Stimulated activated naive CD8-positive, alpha-beta T cell treated with anti-CD3 and anti-CD28 coated beads, Interleukin-15, amount 100 ng/mL, for 72 hours (primary cell): ENCODE data around the gene SLCO3A1.
A peak's percentile ranks its signal among the peaks of the same experiment; 100 is the strongest.

ENCODE experiments used
- ATAC-seq: fragments of 150-1000 bp; cut with Tn5 transposase; 2 replicates; pipeline ENCODE4 v1.10.0; 2021; ENCODE audit warnings: mild to moderate bottlenecking, moderate library complexity
- DNase-seq, 2 donors: peaks; one replicate each; pipeline ENCODE4 v3.0.0; 2021 to 2022
- H3K27ac Mint-ChIP-seq, 2 donors: one replicate each; pipeline ENCODE4 v1.8.0; 2022; ENCODE audit warnings: mild to moderate bottlenecking in 2 of 2, mixed read lengths in 2 of 2, moderate library complexity in 2 of 2
- H3K27me3 Mint-ChIP-seq: one replicate; pipeline ENCODE4 v1.8.0; 2022; ENCODE audit warnings: mixed read lengths
- H3K4me1 Mint-ChIP-seq: one replicate; pipeline ENCODE4 v1.8.0; 2022; ENCODE audit warnings: mild to moderate bottlenecking, mixed read lengths
- H3K4me3 Mint-ChIP-seq, 2 donors: one replicate each; pipeline ENCODE4 v1.8.0; 2022; ENCODE audit warnings: mild to moderate bottlenecking in 2 of 2, mixed read lengths in 2 of 2, moderate library complexity in 1 of 2
- H3K9me3 Mint-ChIP-seq, 2 donors: one replicate each; pipeline ENCODE4 v1.8.0; 2022; ENCODE audit warnings: mixed read lengths in 2 of 2

The SLCO3A1 gene

DNA sequence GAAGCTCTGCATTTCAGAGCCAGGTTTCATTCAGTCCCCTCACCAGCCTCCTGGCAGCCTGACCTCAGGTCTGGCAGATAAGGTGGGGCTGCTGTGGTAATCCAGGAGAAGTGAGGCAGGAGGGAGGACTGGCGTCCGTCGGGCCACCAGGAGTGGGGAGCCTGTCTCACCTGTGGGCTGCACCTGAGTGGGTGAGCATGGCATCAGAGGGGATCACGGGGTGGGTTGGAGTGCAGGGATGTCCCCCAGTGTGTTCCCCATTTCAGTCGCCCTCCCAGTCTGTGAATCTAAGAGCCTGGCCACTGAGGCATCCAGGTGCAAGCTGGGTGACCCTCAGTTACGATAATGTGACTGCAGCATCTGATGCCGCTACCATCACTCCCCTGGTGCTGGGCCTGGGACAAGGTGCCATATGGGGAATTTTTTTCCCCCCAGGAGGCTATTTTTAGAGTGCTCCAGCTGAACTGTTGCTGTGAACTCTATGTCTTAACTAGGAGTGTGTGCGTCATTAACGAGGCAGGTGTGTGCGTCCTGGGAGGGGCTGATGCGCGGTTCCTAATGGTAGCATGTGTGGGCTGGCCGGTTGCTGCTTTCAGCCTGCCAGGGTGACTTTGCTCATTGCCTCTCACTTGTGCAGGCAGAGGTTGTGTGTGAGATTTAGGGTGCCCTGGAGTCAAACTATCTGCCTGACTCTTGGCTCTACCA lies 165.2 kb downstream of the SLCO3A1 start:
- H3K4me3 Mint-ChIP-seq: no peak overlapping the region
- DNase-seq (no peak), ATAC-seq (no peak)
- peaks cover 16% of the 10 kb centered on the region for H3K4me1 Mint-ChIP-seq
- H3K27me3 Mint-ChIP-seq: no peaks in the 10 kb centered on the region
- H3K9me3 Mint-ChIP-seq: no peaks in the 10 kb centered on the region
- no peak overlapping the region for H3K27ac Mint-ChIP-seq

DNA sequence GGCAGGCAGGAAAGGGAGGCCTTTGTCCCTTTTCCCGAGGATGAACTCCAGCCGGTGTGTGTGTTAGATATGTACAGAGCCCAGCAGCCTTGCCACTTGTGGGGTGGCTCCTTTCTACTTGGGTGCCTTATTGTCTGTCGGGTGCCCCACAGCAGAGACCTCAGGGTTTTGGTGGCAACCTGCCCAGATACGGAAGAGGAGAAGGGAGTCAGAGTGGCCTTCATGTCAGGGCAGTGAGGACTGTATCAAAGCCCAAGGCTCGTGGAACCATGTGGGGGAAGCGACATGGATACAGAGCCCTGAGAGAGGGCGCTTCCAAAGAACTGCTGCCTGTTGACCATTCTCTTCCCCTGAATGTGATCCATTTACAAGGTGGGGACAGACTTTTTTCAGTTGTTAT lies 166.2 kb downstream of the SLCO3A1 start:
- Mint-ChIP-seq H3K4me3 (no peak overlapping the region), H3K4me1 (peaks cover 7% of the 10 kb centered on the region), H3K27ac (peak overlapping the region in 1 of 2 donors; percentile 75), H3K9me3 (no peaks in the 10 kb centered on the region), H3K27me3 (no peaks in the 10 kb centered on the region)
- DNase-seq (no peak), ATAC-seq (no peak)

DNA sequence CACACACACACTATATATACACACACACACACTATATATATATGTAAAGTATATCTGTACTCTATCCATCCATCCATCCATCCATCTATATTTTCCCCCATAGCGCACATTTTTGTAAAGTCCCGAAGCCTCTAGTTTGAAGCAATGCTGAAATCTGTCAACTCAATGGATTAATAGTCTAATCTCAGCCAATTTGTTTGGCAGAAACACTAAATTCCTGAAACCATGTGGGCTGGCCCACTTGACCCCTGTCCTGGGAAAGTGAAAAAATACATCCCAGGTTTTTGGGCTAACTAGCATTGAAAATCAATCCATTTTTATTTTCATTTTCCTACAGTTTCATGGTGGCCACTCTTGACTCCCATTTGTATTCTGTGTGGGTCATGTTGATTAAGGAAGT lies 166.7 kb downstream of the SLCO3A1 start:
- ATAC-seq (no peak), DNase-seq (no peak)
- Mint-ChIP-seq H3K4me3 (no peak overlapping the region), H3K27ac (no peak overlapping the region), H3K27me3 (no peaks in the 10 kb centered on the region), H3K9me3 (no peaks in the 10 kb centered on the region), H3K4me1 (peaks cover 5% of the 10 kb centered on the region)

- H3K4me1 Mint-ChIP-seq: peaks cover 5% of the 10 kb centered on the region
- no peaks in the 10 kb centered on the region for H3K27me3 Mint-ChIP-seq
- ATAC-seq: no peak
- H3K27ac Mint-ChIP-seq: no peak overlapping the region
- no peak overlapping the region for H3K4me3 Mint-ChIP-seq
- no peak for DNase-seq
- H3K9me3 Mint-ChIP-seq: no peaks in the 10 kb centered on the region
Observed at GRCh38 chr15:92020804-92021203, 167.3 kb downstream of the SLCO3A1 start.

GRCh38 chr15:92021792-92022191 lies 168.3 kb downstream of the SLCO3A1 start:
- no peak for ATAC-seq
- H3K4me1 Mint-ChIP-seq: peaks cover 5% of the 10 kb centered on the region

DNA sequence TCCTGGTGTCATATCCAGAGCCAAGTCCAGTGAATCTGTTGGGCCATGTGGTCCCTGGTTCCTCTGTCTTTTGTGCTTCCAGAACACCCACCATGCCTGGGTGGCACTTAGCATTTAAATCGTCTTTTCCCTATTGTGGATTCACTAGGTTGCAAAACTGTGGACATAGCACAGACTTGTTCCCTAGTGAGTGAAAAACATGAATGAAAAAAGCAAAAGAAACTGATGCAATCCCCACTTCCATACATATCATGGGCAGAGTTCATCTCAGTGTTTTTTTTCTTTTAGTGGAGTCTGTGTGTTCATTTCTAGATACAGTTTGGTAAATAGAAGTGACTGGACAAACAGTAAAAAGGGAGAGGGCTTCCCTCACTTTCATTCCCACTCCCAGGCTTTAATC lies 170.5 kb downstream of the SLCO3A1 start:
- ATAC-seq: no peak
- Mint-ChIP-seq H3K4me3 (no peak overlapping the region), H3K27ac (peak overlapping the region in 1 of 2 donors; percentile 55), H3K27me3 (no peaks in the 10 kb centered on the region), H3K4me1 (peaks cover 5% of the 10 kb centered on the region), H3K9me3 (no peaks in the 10 kb centered on the region)
- no peak for DNase-seq

More at GRCh38 chr15:92021792-92022191, 168.3 kb downstream of the SLCO3A1 start:
- H3K4me3 Mint-ChIP-seq: no peak overlapping the region
- no peak for DNase-seq
- H3K27me3 Mint-ChIP-seq: no peaks in the 10 kb centered on the region
- H3K9me3 Mint-ChIP-seq: no peaks in the 10 kb centered on the region
- H3K27ac Mint-ChIP-seq: no peak overlapping the region

- no peaks in the 10 kb centered on the region for H3K9me3 Mint-ChIP-seq
- H3K4me1 Mint-ChIP-seq: peaks cover 5% of the 10 kb centered on the region
- no peaks in the 10 kb centered on the region for H3K27me3 Mint-ChIP-seq
- DNase-seq (no peak), ATAC-seq (no peak)
- no peak overlapping the region for H3K4me3 Mint-ChIP-seq
- H3K27ac Mint-ChIP-seq: no peak overlapping the region
Observed at GRCh38 chr15:92025706-92026270, 172.3 kb downstream of the SLCO3A1 start.

DNA sequence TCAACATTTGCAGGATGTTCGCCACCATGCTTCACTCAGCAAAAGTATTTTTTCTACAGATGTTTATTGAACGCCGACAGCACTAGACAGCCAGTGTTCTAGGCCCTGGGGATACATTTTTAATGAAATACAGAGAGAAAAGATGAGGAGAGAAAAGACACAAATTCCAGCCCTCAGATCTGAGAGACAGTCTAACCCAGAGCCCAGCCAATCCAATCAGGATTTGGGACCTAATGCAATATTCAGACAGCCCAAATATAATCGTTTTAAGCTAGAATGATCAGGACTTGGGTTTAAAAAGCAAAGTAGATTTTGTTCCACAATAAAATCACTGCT lies 174.8 kb downstream of the SLCO3A1 start:
- H3K4me1 Mint-ChIP-seq: peaks cover 7% of the 10 kb centered on the region
- no peak overlapping the region for H3K27ac Mint-ChIP-seq
- ATAC-seq: no peak

GRCh38 chr15:92029767-92030166 lies 176.3 kb downstream of the SLCO3A1 start:
- DNase-seq (no peak), ATAC-seq (no peak)
- H3K9me3 Mint-ChIP-seq: no peaks in the 10 kb centered on the region
- no peak overlapping the region for H3K4me3 Mint-ChIP-seq
- H3K27me3 Mint-ChIP-seq: no peaks in the 10 kb centered on the region
- peaks cover 17% of the 10 kb centered on the region for H3K4me1 Mint-ChIP-seq
- H3K27ac Mint-ChIP-seq: no peak overlapping the region

More for the DNA sequence above, 174.8 kb downstream of the SLCO3A1 start:
- no peak for DNase-seq
- no peaks in the 10 kb centered on the region for H3K27me3 Mint-ChIP-seq
- H3K9me3 Mint-ChIP-seq: no peaks in the 10 kb centered on the region
- no peak overlapping the region for H3K4me3 Mint-ChIP-seq

DNA sequence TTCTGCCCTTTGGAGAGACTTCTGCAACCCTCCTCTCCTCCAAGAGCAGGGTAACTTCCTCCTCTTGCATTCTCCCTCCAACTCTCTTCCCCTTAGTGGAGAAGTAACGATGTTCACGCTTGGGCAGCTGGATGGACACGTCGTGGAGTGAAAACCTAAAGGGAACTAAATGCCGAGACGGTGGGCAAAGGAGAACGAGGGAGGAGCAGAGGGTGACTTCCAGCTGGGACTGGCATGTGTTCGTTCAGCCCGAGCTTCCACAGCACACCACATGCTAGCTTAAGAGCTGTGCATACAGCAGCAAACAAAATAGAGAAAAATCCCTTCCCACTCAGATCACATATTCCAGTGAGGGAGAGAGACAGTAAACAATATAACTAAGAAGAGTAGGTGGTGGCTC lies 179.8 kb downstream of the SLCO3A1 start:
- H3K4me1 Mint-ChIP-seq: peaks cover 17% of the 10 kb centered on the region
- no peak for DNase-seq

DNA sequence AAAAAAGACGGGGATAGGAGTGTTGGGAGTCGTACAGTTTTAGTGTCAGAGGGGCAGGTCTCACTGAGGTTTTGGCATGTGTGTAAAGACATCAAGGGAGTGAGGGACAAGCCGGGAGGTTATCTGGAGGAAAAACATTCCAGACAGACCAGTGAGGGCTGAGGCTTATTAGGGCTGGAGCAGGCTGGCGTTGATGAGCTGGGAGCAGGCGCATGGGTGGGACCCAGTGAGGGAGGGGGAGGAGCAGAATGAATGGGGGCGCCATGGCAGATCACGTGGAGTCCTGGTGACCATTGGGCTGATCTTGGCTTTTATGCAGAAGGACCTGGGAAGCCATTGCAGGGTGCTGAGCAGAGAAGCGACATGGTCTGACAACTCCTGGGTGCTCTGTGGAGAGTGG lies 180.2 kb downstream of the SLCO3A1 start:
- no peak overlapping the region for H3K27ac Mint-ChIP-seq
- peaks cover 17% of the 10 kb centered on the region for H3K4me1 Mint-ChIP-seq
- no peak for DNase-seq
- no peak for ATAC-seq
- H3K4me3 Mint-ChIP-seq: no peak overlapping the region
- no peaks in the 10 kb centered on the region for H3K27me3 Mint-ChIP-seq
- H3K9me3 Mint-ChIP-seq: peaks cover 7 to 10% of the 10 kb centered on the region in 2 donors

More for the DNA sequence above, 179.8 kb downstream of the SLCO3A1 start:
- Mint-ChIP-seq H3K27ac (no peak overlapping the region), H3K9me3 (peaks cover 6% of the 10 kb centered on the region in 2 donors), H3K4me3 (no peak overlapping the region), H3K27me3 (no peaks in the 10 kb centered on the region)
- no peak for ATAC-seq

DNA sequence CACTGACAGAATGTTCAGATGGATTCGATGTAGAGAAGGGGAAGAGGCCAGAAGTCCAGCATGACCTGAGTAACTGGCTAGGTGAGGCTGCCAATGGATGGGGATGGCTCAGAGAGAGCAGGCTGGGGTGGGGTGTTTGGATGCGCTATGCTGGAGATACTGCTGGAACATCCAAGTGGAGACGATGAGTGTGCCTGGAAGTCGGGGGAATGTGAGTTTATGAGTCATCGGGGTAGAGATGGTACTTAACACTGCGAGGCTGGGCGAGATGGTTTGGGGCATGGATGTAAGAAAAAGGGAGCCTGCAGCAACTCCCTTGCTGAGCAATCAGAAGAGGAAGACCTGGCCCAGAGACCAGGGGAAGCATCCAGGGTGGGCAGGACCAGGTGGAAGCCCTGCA lies 180.7 kb downstream of the SLCO3A1 start:
- Mint-ChIP-seq H3K4me3 (no peak overlapping the region), H3K4me1 (peaks cover 17% of the 10 kb centered on the region), H3K27ac (no peak overlapping the region), H3K27me3 (no peaks in the 10 kb centered on the region), H3K9me3 (peaks cover 12 to 14% of the 10 kb centered on the region in 2 donors)
- DNase-seq (no peak), ATAC-seq (no peak)

DNA sequence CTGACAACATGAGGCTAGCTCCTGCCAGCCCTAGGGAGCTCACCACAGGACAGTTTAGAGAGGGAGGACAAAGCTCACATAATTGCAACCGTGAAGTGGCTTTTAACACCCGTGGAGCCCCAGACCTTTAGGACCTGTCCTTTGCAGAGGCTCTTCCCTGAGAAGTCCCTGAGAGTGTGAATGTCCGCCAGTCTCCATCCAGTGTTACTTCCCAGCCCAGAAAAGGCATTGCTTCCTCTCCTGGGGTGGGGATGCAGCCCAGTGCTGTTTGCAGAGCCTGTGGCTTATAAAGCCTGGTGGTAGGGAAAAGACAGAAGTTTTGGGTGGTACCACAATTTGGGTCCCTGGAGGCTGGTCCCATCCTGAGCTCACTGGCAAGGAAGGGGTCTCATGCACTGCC lies 182.0 kb downstream of the SLCO3A1 start:
- ATAC-seq (no peak), DNase-seq (no peak)
- Mint-ChIP-seq H3K9me3 (peaks cover 13 to 14% of the 10 kb centered on the region in 2 donors), H3K4me1 (peaks cover 17% of the 10 kb centered on the region), H3K4me3 (no peak overlapping the region), H3K27me3 (no peaks in the 10 kb centered on the region), H3K27ac (no peak overlapping the region)

- H3K27me3 Mint-ChIP-seq: no peaks in the 10 kb centered on the region
- no peak overlapping the region for H3K4me3 Mint-ChIP-seq
- ATAC-seq: no peak
- peaks cover 13 to 14% of the 10 kb centered on the region in 2 donors for H3K9me3 Mint-ChIP-seq
- H3K27ac Mint-ChIP-seq: no peak overlapping the region
- no peak for DNase-seq
- peaks cover 17% of the 10 kb centered on the region for H3K4me1 Mint-ChIP-seq
Observed at GRCh38 chr15:92035961-92036360, 182.5 kb downstream of the SLCO3A1 start.

GRCh38 chr15:92037491-92037890 lies 184.0 kb downstream of the SLCO3A1 start:
- DNase-seq: no peak
- Mint-ChIP-seq H3K4me3 (no peak overlapping the region), H3K4me1 (peaks cover 12% of the 10 kb centered on the region), H3K27me3 (no peaks in the 10 kb centered on the region), H3K27ac (no peak overlapping the region), H3K9me3 (peaks cover 13 to 14% of the 10 kb centered on the region in 2 donors)
- ATAC-seq: no peak

GRCh38 chr15:92040350-92040749 lies 186.8 kb downstream of the SLCO3A1 start:
- no peak for DNase-seq
- peaks cover 13 to 14% of the 10 kb centered on the region in 2 donors for H3K9me3 Mint-ChIP-seq
- H3K4me1 Mint-ChIP-seq: peaks cover 10% of the 10 kb centered on the region
- ATAC-seq: no peak
- H3K4me3 Mint-ChIP-seq: no peak overlapping the region
- H3K27me3 Mint-ChIP-seq: no peaks in the 10 kb centered on the region
- H3K27ac Mint-ChIP-seq: no peak overlapping the region

DNA sequence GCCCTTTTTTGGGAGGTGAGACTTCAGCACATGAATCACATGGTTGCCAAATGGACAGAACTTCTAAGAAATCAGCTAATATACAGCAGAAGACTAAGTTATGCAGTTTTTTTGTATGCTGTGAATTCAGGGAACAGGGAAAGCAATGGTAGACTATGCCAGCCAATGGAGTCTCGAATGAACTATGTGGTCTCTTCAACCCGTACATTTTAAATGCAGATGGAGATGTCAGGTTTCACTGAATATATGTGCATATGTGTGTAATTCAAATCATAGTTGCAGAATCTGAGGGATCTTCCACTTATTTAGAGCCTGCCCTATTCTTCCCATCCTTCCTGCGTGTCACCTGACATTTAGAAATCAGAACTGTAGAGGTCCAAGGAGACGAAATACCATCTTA lies 187.9 kb downstream of the SLCO3A1 start:
- H3K27me3 Mint-ChIP-seq: no peaks in the 10 kb centered on the region
- no peak for DNase-seq
- no peak overlapping the region for H3K27ac Mint-ChIP-seq
- H3K4me1 Mint-ChIP-seq: peaks cover 10% of the 10 kb centered on the region
- peaks cover 13 to 14% of the 10 kb centered on the region in 2 donors for H3K9me3 Mint-ChIP-seq
- no peak for ATAC-seq
- H3K4me3 Mint-ChIP-seq: no peak overlapping the region
